Retinal pigment epithelial cell (primary cell): ENCODE results near the gene CHRNA9.

Experiments
- DNase-seq: peaks from one replicate; pipeline ENCODE4 v3.0.0-alpha.2; 2010; ENCODE audit warnings: low read depth
- H3K4me3 ChIP-seq: 2 replicates; pipeline ENCODE4 v1.5.1; 2011; ENCODE audit warnings: mild to moderate bottlenecking, low read length, control low read depth, moderate library complexity
- CTCF ChIP-seq: conservative IDR thresholded peaks from 2 replicates; pipeline ENCODE4 v1.5.1; 2011; ENCODE audit warnings: low read depth, low read length, control low read depth, inconsistent platforms

Gene CHRNA9

GRCh38 chr4:40357738-40358137 is 22.6 kb downstream of the CHRNA9 start:
- DNase-seq = no peak
- no peak overlapping the region for H3K4me3 ChIP-seq
- no peak for TF ChIP-seq CTCF

GRCh38 chr4:40361338-40361737 is 26.2 kb downstream of the CHRNA9 start:
- no peak for TF ChIP-seq CTCF
- H3K4me3 ChIP-seq = no peak overlapping the region
- no peak for DNase-seq

GRCh38 chr4:40363382-40363920 is 28.3 kb downstream of the CHRNA9 start:
- TF ChIP-seq CTCF = no peak
- no peak overlapping the region for H3K4me3 ChIP-seq
- no peak for DNase-seq

- no peak overlapping the region for H3K4me3 ChIP-seq
- TF ChIP-seq CTCF = no peak
- no peak for DNase-seq
Measured at GRCh38 chr4:40363945-40364344, 28.8 kb downstream of the CHRNA9 start.

- no peak for TF ChIP-seq CTCF
- no peak for DNase-seq
- H3K4me3 ChIP-seq = no peak overlapping the region
Measured at GRCh38 chr4:40365766-40366165, 30.6 kb downstream of the CHRNA9 start.

GRCh38 chr4:40367451-40367850 is 32.3 kb downstream of the CHRNA9 start:
- TF ChIP-seq CTCF = no peak
- no peak overlapping the region for H3K4me3 ChIP-seq
- DNase-seq = no peak

GRCh38 chr4:40369437-40370274 is 34.5 kb downstream of the CHRNA9 start:
- H3K4me3 ChIP-seq = no peak overlapping the region
- TF ChIP-seq CTCF = no peak
- no peak for DNase-seq
